ENCODE data around the gene ARHGEF7.
A peak's percentile ranks its signal among the peaks of the same experiment; 100 is the strongest.

ARHGEF7 gene

DNA sequence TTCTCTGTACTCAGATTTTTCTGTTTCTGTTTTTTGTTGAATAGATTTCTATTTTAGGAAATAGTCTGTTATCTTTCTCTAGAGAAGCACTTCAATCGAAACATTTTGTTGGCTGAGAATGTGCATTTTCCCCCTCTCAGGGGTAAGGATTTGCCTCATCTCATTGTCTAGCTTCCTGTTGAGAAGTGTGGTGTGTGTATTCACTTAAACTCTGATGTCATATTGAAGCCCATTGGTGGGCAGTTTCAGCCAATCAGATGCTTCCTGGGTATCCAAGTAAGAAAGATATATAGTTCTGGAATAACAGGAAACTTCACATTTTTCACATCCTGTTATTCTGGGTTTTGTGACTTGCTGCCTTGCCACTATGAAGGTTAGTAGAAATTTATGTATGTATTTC lies 87.6 kb downstream of the ARHGEF7 start:
- DNase-seq = peak in 1 of 5 experiments; percentile 57

DNA sequence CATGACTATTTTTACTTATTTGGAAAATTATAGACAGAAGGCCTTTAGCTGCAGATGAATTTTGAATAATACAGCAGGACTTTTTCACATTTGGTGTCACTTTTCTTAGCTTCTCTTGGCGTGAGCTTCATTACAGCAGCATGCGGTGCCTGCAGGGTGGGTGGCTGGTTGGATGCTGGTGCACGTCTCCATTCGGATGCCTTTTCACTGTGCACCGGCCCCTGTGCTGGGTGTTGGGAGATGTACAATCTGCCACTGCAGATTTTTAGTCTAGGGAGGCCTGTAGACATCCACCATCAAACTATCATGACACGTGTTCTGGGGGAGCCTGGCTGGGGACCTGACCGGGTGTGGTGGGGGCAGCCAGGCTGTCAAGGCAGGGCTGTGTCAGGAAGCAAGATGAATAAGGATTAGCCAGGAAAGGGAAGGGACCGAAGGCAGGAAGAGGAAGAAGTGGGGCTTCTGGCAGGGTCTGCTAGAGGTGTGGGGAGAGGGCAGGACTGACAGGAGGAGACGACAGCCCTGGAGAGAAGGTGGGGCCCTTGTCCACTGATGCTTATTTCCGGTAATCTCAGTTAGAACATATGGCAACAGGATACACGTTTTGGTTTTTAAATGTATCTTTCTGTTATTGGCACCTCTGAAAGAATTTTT lies 88.8 kb downstream of the ARHGEF7 start:
- DNase-seq = no peak

DNA sequence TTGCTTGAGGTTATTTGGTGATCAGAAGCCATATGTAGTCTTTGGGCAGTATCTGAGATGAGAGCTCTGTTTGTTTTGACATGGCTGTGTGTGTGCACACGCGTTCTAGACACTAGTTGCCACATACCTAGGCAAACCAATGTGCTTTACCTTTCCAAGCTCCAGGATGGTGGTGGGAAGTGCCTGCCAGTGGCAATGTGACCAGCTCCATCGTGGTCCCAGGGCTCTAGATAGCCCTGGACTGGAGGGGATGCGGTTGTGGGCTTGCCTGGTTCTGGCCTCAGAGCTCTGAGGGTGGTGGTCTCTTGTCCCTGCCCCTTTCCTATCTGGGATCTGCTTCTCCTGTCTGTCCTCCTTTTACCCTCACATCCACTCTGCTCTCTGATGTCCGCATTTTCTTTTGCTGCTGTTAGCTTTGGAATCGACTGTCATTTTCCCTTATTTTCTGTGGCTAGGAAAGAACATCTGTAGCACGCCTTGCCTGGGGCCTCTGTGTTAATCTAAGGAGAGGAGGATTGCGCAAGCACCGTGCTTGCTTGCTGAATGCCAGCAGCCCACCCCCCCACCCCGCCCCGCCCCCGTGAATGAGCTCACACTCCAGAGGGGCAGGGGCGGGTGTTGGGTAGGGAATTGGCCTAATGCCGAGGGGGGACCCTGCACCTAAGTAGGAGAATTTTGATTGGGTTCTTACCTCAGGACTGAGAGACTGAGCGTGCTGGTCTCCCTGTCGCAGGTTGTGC lies 89.5 kb downstream of the ARHGEF7 start:
- DNase-seq = no peak

DNA sequence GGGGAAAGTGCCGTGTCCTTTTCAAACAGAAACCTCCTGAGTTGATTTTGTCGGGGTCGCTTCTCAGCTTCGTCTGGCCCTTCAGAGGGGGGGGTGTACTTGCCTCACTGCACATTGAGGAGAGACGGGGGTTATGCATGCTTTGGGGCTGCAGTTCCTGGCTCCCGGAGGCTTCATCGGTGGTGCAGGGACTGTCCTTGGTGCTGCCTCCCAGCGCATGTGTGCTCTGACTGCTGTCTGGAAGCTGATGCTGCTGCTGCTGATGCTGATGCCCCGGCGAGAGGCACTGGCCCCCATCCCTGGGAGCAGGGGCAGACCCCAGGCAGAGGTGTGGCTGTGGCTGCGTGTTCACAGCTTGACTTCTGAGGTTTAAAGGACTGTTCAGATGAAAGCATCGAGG lies 91.0 kb downstream of the ARHGEF7 start:
- no peak for DNase-seq

DNA sequence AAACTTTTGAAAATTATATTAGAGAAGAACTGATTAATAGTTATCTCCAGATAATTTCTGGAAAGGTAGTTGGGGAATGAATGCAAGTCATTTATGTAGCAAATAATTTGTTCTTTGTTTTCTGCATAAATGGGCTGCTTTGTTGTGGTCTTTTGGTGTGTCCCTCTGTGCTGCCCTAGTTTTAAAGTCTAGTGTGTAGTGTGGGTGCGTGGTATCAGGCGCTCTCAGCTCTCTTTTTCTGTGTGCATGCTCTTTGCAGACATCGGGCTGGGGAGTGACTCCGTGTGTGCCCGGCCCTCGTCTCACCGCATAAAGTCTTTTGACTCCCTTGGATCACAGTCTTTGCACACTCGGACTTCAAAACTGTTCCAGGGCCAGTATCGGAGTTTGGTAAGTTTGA lies 94.5 kb downstream of the ARHGEF7 start:
- DNase-seq = no peak

DNA sequence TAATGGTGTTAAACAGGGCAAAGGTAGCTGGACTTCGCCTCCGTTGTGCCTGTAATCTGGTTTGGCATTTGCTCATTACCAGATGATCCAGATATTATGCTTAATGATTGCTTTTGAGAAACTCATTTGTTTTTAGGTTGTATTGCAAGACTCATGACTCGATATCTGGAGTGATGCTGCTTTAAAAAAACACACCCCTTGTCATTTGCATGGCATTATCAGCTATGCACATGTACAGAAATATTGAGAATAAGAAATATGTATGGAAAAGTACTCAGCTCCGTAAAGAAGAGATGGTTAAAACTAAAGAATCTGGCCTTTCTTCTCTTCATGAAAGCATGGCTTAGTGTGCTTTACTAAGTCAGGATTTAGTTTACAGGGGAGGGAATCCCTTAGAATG lies 95.0 kb downstream of the ARHGEF7 start:
- no peak for DNase-seq

DNA sequence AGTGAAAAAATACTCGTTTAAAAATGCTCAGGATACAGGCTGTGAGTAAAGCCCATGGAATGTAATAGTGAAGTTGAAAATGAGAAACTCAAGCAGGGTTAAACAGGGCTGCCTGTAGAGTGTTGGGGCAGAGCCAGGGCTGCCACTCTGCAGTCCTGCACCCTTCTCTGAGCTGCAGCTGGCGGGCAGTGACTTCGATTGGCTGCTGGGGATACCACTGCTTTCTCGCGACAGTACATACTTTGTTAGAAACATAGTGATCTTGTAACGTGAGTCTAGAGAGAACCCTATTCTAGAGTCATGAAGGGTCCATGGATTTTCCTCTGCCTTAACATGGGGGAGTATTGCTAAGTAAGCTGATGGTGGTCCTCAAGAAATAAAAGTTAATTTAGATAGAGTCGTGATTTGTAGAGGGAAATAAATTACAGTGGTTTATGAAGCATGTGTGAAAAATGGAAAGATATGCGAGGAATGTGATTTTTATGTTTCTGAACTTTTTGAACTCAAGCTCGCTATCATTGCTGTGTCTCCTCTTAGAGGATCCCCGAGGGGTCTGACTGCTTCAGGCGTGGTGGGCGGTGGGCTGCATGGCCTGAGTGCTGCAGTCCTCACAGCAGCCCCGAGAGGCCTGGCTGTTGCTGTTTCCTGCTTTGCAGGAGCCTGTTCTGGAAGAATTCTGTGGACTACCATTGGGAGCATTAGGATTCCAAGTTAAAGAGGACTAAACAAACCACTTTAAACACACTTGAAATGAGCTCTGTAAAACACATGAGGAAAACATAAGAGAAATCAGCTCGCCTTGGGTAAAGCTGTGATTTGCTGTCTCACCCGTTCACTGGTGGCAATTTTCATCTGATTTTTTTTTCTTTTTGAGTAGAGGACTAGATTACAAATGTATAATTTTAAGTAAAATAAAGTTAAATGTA lies 95.7 kb downstream of the ARHGEF7 start:
- DNase-seq = no peak

DNA sequence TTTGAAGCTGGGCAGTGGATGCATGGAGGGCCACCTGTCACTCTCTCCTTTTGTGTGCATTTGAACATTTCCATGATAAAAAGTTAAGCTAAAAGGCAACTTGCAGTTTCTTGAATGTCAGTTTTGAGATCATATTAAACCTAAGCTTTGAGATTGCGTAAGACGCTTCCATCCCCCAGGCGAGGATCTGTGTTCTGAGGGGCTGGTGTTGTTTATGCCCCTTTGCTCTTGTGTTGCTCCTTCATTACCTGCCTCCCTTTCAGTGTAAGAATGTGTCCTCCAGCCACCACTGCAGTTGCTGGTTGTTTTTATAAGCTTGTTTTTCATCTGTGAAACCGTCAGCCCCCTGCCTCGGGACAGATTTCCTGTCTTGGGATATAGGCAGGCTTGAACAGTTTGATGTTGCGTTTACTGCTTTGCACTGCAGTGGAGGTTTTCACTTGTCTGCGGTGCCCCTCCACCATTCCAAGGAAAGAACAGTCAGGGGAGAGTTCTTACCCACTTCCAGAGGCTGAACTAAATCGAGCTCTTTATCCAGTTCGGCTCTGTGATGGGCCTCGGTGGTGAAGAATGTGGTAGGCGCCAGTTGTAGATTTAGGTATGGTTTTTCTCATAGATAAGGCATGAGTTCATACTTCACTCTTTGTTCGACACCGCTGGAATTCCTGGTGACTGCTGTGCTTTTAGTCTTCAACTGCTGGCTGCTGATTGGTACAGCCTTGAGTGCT lies 96.8 kb downstream of the ARHGEF7 start:
- DNase-seq = no peak

DNA sequence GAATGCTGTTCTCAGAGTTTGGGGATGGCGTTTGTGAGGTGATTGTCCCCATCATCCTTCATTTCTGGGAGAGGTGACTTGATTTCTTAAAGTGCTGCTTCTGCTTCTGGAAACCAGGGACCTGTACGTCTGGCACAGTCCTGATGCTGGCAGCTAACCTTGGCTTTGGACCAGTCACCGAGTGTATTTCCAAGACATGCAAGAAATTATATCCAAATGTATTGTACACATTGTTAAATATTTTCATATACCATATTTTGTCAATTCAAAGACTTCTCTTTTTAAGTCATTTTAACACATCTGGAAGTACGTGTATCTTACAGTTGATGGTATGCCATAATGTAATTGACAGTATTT lies 97.4 kb downstream of the ARHGEF7 start:
- DNase-seq = no peak

DNA sequence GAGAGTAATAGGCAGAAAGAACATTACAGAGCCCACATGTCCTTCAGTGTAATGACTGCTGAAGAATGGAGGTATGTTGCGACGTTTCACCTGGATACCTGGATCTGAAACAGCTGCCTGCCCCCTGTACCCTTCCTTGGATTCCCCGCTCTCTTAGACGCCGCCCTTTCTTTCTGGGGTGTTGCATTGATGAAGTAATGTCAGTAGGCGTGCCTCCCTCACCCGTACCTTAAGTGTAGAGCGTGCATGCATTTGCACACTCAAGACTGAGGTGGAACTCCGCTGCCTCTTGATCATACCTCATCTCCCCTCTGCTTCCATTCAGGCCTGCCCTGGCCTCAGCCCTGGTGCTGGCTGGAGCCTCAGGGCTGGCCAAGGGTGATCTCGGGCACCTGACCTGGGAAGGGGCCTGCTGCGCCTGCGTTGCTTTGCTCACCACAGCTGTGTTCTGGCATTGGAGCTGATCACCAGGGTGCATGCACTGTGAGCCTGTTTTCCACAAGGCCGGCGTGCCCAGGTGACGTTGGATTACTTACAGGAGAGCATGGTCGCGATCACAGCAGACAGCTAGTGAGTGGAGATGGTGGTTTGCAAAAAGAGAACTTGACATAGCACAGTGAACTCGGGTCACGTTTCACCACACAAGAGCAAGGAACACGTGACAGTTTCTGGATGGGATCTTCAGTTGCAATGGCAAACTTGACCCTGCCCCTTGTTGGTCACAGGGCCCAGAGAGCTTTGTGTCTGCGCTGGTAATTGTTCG lies 99.0 kb downstream of the ARHGEF7 start:
- no peak for DNase-seq

DNA sequence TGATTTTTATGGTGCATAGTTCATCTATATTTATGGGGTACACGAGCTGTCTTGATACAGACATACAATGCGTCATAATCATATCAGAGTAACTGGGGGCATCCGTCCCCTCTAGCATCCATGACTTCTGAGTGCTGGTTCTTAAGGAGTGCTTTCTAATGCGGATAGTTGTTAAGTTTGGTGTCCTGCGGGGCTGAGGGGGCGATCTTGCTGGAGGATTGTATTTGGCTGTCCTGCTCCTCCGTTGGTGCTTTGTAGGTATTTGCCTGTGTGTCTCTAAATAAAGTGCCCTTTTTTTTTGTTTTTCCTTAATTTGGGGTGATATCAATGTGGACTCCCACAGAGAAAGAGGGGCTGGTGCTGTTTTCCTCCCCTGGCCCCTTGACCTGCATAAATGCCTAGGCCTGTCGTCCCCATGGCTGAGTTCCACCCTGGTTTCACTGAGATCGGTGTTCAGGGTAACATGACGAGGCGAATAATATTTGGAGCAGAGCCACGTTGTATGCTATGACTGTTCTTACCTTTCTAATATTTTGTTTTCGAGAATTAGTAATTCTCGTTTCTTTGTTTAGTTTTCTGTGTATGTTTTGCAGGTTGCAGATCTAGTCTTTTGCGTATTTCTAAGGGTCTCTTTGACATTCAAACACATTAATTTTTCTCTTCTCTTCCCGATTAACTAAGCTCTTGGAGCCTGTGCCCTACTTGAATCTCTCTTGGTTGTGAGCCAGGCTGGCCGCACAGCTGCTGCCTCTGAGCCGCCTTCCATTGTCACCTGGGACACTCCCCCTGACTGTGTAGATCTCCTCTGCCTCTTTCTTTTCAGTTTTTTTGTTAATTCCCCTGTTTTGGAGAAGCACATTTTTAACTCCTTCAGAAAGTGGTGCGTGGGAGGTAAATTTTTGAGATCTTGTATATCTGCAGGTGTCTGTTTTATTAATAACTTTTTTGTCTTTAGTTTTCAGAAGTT lies 100.3 kb downstream of the ARHGEF7 start:
- DNase-seq = no peak

DNA sequence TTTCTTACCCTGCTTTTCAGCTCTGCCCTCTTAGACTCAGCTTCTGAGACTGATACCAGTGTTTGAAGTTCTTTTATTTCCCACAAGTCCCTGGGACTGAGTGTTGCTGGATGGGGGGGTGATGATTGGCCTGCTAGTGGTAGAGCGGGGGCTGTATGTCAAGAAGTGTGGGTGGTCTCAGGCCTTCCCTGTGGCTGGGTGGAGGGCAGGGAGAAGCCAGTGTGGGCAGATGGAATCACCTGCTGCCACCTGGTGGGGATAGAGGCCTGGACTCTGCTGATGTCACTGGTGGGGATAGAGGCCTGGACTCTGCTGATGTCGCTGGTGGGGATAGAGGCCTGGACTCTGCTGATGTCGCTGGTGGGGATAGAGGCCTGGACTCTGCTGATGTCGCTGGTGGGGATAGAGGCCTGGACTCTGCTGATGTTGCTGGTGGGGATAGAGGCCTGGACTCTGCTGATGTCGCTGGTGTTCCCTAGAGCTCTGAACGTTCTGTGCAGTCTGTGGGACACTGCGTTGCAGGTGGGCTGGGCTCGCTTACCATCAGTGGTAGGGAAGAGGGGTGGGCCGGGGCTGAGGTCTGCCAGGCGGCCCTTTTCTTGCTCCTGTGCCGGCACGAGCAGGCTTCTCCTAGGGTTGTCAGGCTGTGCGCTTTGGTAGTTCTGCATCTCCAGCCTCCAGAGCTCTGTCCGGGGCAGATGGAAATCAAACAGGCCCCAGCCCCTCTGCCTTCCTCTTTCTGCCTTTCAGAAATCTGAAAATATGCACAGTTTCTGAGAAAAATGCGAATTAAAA lies 101.3 kb downstream of the ARHGEF7 start:
- DNase-seq = peak in 1 of 5 experiments; percentile 37

DNA sequence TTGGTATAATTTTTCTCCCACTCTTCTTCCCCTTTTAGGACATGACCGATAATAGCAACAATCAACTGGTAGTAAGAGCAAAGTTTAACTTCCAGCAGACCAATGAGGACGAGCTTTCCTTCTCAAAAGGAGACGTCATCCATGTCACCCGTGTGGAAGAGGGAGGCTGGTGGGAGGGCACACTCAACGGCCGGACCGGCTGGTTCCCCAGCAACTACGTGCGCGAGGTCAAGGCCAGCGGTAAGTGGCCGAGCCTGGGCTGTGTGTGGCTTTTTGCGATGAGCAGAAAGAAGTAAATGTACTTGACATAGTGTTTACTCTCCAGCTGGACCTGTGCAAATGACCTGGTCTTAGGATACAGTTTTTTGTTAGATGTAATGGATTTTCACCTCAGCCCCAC lies 102.5 kb downstream of the ARHGEF7 start:
- no peak for DNase-seq

DNA sequence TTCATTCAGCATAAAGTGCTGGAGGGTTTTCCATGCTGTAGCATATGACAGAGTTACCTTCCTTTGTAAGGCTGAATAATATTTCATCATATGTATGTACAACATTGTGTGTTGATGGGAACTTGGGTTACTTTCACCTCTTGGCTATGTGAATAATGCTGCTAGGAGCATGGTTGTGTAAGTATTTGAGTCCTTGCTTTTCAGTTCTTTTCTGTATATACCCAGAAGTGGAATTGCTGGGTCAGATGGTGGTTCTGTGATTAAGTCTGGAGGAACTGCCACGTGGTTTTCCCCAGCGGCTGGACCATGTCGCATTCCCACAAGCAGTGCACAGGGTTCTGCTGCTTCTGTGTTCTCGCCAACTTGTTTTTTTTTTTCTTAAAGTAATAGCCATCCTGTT lies 104.2 kb downstream of the ARHGEF7 start:
- no peak for DNase-seq

DNA sequence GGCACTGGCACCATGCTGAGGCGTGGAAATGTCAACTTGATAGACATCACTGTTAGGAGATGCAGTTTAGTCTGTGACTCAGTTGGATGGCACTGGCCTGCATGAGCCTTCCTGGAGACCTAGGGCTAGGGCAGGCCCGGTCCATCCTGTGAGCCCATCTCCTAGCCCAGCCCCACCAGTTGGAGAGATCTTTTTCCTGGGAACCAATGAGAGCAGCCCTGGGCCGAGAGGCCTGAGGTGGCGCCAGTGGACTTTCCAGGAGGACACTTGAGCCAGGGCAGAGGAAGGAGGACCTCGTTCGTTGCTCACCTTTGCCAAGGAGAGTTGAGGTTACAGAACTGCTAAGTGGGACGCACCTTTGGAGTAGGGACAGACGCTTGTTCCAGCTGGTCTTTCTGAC lies 104.8 kb downstream of the ARHGEF7 start:
- DNase-seq = no peak

DNA sequence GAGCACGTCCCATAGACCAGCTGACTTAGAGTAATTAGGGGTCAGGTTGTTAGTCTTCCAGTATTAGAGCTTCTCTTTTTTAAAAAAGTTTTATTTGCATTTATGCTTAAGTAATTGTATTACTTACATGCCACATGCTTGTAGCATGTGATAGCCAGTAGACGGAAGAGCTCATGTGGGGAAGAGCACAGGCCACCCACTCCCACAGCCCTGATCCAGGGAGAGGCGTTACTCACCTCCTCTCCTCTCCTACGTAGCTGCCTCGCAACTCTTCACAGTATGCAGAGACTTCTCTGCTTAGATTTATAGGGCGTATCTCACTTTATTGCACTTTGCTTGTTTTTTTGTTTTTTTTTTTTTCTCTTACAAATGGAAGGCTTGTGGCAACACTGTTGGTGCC lies 110.1 kb downstream of the ARHGEF7 start:
- DNase-seq = no peak

DNA sequence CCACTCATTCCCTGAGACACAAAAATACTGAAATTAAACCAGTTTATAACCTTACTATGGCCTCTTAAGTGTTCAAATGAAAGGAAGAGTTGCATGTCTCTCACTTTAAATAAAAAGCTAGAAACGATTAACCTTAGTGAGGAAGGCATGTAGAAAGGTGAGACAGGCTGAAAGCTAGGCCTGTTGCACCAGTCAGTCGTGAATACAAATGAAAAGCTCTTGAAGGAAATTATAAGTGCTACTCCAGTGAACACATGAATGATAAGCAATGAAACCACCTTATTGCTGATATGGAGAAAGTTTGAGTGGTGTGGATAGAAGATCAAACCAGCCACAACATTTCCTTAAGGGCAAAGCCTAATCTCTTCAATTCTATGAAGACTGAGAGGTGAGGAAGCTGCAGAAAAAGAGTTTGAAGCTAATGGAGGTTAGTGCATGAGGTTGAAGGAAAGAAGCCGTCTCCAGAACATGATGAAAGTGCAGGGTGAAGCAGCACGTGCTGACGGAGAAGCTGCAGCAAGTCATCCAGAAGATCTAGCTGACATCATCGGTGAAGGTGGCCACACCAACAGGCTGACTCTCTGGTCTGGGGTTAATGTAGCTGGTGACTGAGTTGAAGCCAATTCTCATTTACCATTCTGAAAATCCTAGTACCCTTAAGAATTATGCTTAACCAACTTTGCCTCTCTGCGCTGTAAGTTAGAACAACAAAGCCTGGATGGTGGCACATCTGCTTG lies 110.9 kb downstream of the ARHGEF7 start:
- DNase-seq = peak in 1 of 5 experiments; percentile 31

DNA sequence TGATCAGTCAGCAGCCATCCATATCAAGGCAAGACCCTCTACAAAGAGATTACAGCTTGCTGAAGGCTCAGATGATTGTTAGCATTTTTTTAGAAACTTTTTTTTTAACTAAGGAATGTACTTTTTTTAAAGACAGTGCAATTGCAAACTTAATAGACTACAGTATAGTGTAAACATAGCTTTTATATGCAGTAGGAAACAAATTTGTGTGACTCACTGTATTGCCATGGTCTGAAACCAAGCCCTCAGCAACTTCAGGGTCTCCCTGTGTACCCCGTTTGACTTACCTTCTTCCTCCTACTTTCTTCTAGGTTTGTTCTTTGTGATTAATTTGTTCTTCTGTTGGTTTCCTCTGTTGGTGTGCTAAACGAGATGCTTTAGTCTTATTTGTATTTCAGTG lies 112.3 kb downstream of the ARHGEF7 start:
- no peak for DNase-seq

Data from T-helper 2 cell (primary cell).